HEK293 (cell line): Measurements from ENCODE around the gene SAMD14.

Experiments used
- CTCF ChIA-PET: fragments of 350-600 bp; formaldehyde crosslinking; extraction: SDS; loops from one replicate; lab custom pipeline; 2021; ENCODE audit warnings: antibody characterized with exemption; lab: Yijun Ruan, JAX
- POLR2A ChIA-PET: fragments of 300-600 bp; formaldehyde crosslinking; extraction: SDS; loops from one replicate; lab custom pipeline; 2020; ENCODE audit warnings: antibody characterized with exemption, inconsistent platforms; lab: Yijun Ruan, JAX
- H3K27ac ChIP-seq: fragments of 200-500 bp; sonication (Bioruptor generic); 2 replicates; pipeline ENCODE4 v1.5.1; 2014; ENCODE audit warnings: low read depth, low read length, control low read depth, inconsistent platforms; ENCODE audit errors: extremely low read depth
- H3K36me3 ChIP-seq, 2 experiments: fragments of 200-500 bp in 1 of 2; sonication (Bioruptor generic) in 1 of 2; 1 replicate in 1 of 2; 2 replicates in 1 of 2; pipeline ENCODE4 v1.5.1; 2014 to 2017; ENCODE audit warnings: inconsistent platforms in 2 of 2, low read length in 2 of 2; ENCODE audit not compliant: control insufficient read depth in 2 of 2, insufficient read depth in 1 of 2
- H3K4me1 ChIP-seq: fragments of 200-500 bp; sonication (Bioruptor generic); 2 replicates; pipeline ENCODE4 v1.5.1; 2014; ENCODE audit warnings: mild to moderate bottlenecking, low read length, inconsistent platforms; ENCODE audit not compliant: control insufficient read depth, insufficient read depth
- H3K4me3 ChIP-seq: 2 replicates; pipeline ENCODE4 v1.5.1; 2011; ENCODE audit warnings: low read depth, mild to moderate bottlenecking, control low read depth, low read length, moderate library complexity
- H3K9me3 ChIP-seq: fragments of 200-500 bp; sonication (Bioruptor generic); 2 replicates; pipeline ENCODE4 v1.5.1; 2014; ENCODE audit warnings: low read depth, low read length, inconsistent platforms; ENCODE audit not compliant: control insufficient read depth, insufficient read depth
- AEBP2 ChIP-seq: fragments of 450-650 bp; formaldehyde crosslinking; IDR thresholded peaks from 2 replicates; pipeline ENCODE4 v1.5.1; 2016; ENCODE audit warnings: missing biosample characterization, missing genetic modification characterization, borderline replicate concordance
- MEIS1 ChIP-seq: sonication (generic); formaldehyde crosslinking; IDR thresholded peaks from 2 replicates; pipeline ENCODE4 v1.8.1; 2022; ENCODE audit warnings: missing genetic modification reagents, mild to moderate bottlenecking, borderline replicate concordance
- RBAK ChIP-seq: fragments of 450-650 bp; formaldehyde crosslinking; IDR thresholded peaks from 2 replicates; pipeline ENCODE4 v1.5.1; 2016; ENCODE audit warnings: missing biosample characterization, missing genetic modification characterization
- SP7 ChIP-seq: fragments of 450-650 bp; formaldehyde crosslinking; IDR thresholded peaks from 2 replicates; pipeline ENCODE4 v1.5.1; 2016; ENCODE audit warnings: missing biosample characterization, missing genetic modification characterization
- YY1 ChIP-seq: fragments of 450-650 bp; formaldehyde crosslinking; IDR thresholded peaks from 2 replicates; pipeline ENCODE4 v1.5.1; 2018; ENCODE audit warnings: missing biosample characterization, missing genetic modification characterization
- ZBTB10 ChIP-seq: fragments of 450-650 bp; formaldehyde crosslinking; IDR thresholded peaks from 2 replicates; pipeline ENCODE4 v1.5.1; 2016; ENCODE audit warnings: missing biosample characterization, missing genetic modification characterization
- ZEB2 ChIP-seq: fragments of 450-650 bp; formaldehyde crosslinking; IDR thresholded peaks from 2 replicates; pipeline ENCODE4 v1.5.1; 2016; ENCODE audit warnings: missing biosample characterization, missing genetic modification characterization
- ZFP69B ChIP-seq: fragments of 450-650 bp; formaldehyde crosslinking; IDR thresholded peaks from 2 replicates; pipeline ENCODE4 v1.5.1; 2016; ENCODE audit warnings: missing biosample characterization, missing genetic modification characterization
- ZNF133 ChIP-seq: fragments of 450-650 bp; formaldehyde crosslinking; IDR thresholded peaks from 2 replicates; pipeline ENCODE4 v1.5.1; 2016; ENCODE audit warnings: missing biosample characterization, missing genetic modification characterization
- ZNF266 ChIP-seq: fragments of 450-650 bp; formaldehyde crosslinking; IDR thresholded peaks from 2 replicates; pipeline ENCODE4 v1.5.1; 2016; ENCODE audit warnings: missing biosample characterization, missing genetic modification characterization, low read depth
- ZNF600 ChIP-seq: fragments of 450-650 bp; formaldehyde crosslinking; IDR thresholded peaks from 2 replicates; pipeline ENCODE4 v1.5.1; 2016; ENCODE audit warnings: missing biosample characterization, missing genetic modification characterization
- ZNF654 ChIP-seq: fragments of 450-650 bp; formaldehyde crosslinking; IDR thresholded peaks from 2 replicates; pipeline ENCODE4 v1.5.1; 2016; ENCODE audit warnings: low read depth, missing biosample characterization, missing genetic modification characterization
- TF ChIP-seq, protein P1 (sequence below): fragments of 450-650 bp; formaldehyde crosslinking; IDR thresholded peaks from 2 replicates; pipeline ENCODE4 v1.5.1; 2017; ENCODE audit warnings: missing biosample characterization, missing genetic modification characterization
- TF ChIP-seq, protein P2 (sequence below): fragments of 450-650 bp; formaldehyde crosslinking; IDR thresholded peaks from 2 replicates; pipeline ENCODE4 v1.5.1; 2016; ENCODE audit warnings: missing biosample characterization, missing genetic modification characterization

SAMD14 gene

DNA sequence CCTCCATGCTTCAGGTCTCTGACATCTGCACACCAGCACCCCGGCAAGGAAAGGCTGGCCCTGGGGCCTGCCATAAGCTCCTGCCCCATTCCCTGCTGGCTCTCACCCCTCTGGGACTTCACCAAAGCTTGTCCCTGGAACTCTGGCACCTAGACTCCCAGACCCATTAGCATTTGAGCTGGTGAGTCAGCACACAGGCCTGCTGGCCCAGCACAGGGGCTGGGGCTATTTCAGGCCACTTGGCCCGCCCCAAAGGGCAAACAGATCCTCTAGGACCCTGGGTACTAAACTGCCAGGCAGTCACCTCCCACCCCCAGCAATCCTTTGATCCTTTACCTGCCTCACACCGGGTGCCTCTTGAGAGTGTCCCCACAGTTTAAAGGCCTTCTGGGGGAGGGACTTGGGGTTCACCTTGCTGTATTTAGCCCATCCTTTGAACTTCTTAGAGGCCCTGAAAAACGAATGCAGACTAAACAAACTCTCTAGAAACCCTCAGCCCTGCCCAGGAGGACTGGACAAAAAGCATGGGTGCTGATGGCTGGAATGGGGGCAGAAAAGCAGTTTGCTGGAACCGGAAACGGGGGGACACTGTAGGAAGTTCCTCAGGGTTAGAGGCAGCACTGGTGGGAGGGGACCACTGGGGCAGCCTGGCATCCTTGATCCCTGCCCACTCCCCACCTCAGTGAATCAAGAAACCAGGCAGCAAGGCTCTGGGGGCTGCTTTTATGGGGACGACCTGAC is 3.2 kb upstream of the SAMD14 start (continued):
- TF ChIP-seq RBAK (tag by site-specific recombination) = no peak
- TF ChIP-seq ZBTB10 (tag by site-specific recombination) = peak; percentile 26; the same call in 1 of the 2 replicates
- no peak for TF ChIP-seq ZNF133 (tag by site-specific recombination)
- no peak for TF ChIP-seq ZFP69B (tag by site-specific recombination)
- TF ChIP-seq, all 188 proteins: peak for 7

- TF ChIP-seq AEBP2 (tag by site-specific recombination) (no peak), ZEB2 (tag by site-specific recombination) (0 out of 2 replicates have a peak, but pooled peaks have one; percentile 0), MEIS1 (no peak), ZNF600 (tag by site-specific recombination) (0 out of 2 replicates have a peak, but pooled peaks have one; percentile 12), ZNF266 (tag by site-specific recombination) (no peak), YY1 (tag by site-specific recombination) (no peak), ZNF654 (tag by site-specific recombination) (no peak), ZFP69B (tag by site-specific recombination) (no peak), SP7 (tag by site-specific recombination) (no peak)
- TF ChIP-seq, protein P1, sequence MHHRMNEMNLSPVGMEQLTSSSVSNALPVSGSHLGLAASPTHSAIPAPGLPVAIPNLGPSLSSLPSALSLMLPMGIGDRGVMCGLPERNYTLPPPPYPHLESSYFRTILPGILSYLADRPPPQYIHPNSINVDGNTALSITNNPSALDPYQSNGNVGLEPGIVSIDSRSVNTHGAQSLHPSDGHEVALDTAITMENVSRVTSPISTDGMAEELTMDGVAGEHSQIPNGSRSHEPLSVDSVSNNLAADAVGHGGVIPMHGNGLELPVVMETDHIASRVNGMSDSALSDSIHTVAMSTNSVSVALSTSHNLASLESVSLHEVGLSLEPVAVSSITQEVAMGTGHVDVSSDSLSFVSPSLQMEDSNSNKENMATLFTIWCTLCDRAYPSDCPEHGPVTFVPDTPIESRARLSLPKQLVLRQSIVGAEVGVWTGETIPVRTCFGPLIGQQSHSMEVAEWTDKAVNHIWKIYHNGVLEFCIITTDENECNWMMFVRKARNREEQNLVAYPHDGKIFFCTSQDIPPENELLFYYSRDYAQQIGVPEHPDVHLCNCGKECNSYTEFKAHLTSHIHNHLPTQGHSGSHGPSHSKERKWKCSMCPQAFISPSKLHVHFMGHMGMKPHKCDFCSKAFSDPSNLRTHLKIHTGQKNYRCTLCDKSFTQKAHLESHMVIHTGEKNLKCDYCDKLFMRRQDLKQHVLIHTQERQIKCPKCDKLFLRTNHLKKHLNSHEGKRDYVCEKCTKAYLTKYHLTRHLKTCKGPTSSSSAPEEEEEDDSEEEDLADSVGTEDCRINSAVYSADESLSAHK (tag by site-specific recombination) = peak; percentile 71; the same call in 1 of the 2 replicates
- TF ChIP-seq, protein P2, sequence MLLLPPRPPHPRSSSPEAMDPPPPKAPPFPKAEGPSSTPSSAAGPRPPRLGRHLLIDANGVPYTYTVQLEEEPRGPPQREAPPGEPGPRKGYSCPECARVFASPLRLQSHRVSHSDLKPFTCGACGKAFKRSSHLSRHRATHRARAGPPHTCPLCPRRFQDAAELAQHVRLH (tag by site-specific recombination) = no peak
- Histone ChIP-seq H3K9me3 (no peaks in the 10 kb centered on the region), H3K27ac (no peak overlapping the region), H3K36me3 (peaks cover 4 to 41% of the 10 kb centered on the region in 2 experiments; a peak in 2 of 3 replicates), H3K4me1 (no peaks in the 10 kb centered on the region), H3K4me3 (no peak overlapping the region)
- ChIA-PET CTCF (interaction anchor here (1.0 to 3.1 kb wide), 7 partner anchors 9 to 64 kb away, joined by 3 to 15 read pairs (median 4); partner anchors contain the start of gene PDK2), POLR2A (interaction anchor here (0.7 to 1.5 kb wide), 4 partner anchors 9 to 76 kb away, joined by 3 to 9 read pairs (median 4); partner anchors contain the start of gene ITGA3)
These were observed 2.3 kb upstream of the SAMD14 start for GRCh38 chr17:50132104-50132794.
